22Rv1 (cell line): ENCODE results near the gene RASSF10.

ENCODE experiments used
- H3K27ac ChIP-seq: fragments of 450-650 bp; 2 replicates; pipeline ENCODE4 v1.5.1; 2017
- CTCF ChIP-seq: fragments of 450-650 bp; IDR thresholded peaks from 2 replicates; pipeline ENCODE4 v1.5.1; 2017; ENCODE audit warnings: mild to moderate bottlenecking
- ZFX ChIP-seq: fragments of 450-650 bp; IDR thresholded peaks from 2 replicates; pipeline ENCODE4 v1.6.1; 2017; ENCODE audit warnings: antibody characterized with exemption, borderline replicate concordance

The RASSF10 gene

DNA sequence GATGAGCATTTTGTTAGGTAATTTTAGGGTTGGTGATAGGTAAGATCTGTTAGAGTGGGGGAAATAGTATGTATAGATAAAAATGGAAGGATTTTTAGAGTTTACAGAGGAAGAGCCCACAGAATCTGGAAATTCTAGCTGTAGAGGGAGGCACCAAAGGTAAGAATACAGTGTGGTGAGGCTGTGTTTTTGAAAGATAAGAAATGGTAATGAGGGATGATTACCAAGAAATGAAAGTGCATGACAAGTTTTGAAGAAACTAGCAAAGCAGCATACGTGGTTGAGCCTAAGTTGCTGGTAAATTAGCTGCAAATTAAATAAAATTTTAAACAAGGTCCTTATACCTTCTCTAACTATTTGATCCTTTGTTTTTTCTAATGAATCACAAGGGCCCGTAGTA lies 14.6 kb upstream of the RASSF10 start:
- TF ChIP-seq ZFX (no peak), CTCF (no peak)
- no peak overlapping the region for H3K27ac ChIP-seq

DNA sequence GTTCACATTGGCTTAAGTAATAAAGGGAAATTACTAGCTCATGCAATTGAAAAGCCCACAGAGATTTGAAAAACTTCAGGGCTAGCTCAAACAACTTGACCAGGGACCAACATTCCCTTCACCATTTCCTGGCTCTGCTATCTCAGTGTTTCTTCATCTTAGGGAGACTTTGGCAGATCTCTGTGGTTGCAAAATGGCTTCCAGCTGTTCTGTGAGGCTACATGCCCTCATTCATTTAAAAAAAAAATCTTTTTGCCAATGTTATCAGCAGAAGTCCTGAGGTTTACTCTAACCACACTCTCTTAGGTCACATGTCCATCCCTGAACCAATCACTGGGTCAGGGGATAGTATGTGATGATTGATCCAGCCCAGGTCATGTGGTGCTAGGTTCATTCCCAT lies 13.9 kb upstream of the RASSF10 start:
- H3K27ac ChIP-seq = no peak overlapping the region
- TF ChIP-seq CTCF (no peak), ZFX (no peak)

- no peak overlapping the region for H3K27ac ChIP-seq
- TF ChIP-seq ZFX (no peak), CTCF (no peak)
Measured at GRCh38 chr11:12995823-12996222, 13.3 kb upstream of the RASSF10 start.

GRCh38 chr11:12997168-12997567 lies 11.9 kb upstream of the RASSF10 start:
- TF ChIP-seq CTCF = no peak
- no peak for TF ChIP-seq ZFX
- H3K27ac ChIP-seq = no peak overlapping the region

GRCh38 chr11:12998336-12998735 lies 10.8 kb upstream of the RASSF10 start:
- TF ChIP-seq ZFX (no peak), CTCF (no peak)
- no peak overlapping the region for H3K27ac ChIP-seq

DNA sequence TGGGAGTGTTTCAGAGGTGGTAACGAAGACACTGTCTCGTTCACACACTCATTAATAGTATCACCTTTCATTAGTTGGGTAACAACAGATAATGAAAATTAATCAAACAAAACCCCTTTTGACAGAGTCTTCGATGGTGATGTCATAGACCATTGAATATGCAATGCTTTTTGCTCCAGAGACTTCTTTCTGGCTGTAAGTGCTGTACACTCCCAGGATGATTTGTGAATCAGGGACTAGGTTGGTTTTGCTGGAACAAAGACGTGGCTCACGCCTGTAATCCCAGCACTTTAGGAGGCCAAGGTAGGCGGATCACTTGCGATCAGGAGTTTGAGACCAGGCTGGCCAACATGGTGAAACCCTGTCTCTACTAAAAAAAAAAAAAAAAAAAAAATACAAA lies 9.5 kb upstream of the RASSF10 start:
- no peak for TF ChIP-seq CTCF
- no peak for TF ChIP-seq ZFX
- H3K27ac ChIP-seq = no peak overlapping the region

DNA sequence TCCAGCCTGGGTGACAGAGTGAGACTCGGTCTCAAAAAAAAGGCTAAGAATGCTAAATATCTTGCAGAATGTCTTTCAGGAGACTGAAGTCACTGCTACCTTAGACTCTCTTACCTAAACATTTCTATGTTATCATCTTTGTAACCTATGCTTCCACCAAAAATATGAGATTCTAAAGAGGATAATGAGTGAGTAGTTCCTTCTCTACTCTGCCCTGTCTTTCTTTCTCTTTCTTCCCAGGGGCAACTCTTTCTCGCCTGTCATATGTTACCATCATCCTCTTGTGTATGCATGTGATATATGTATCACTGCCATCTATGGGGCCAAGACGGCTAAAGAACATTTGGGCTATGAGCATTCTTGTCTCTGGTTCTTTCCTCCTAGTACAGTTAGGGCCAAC lies 9.0 kb upstream of the RASSF10 start:
- no peak overlapping the region for H3K27ac ChIP-seq
- TF ChIP-seq CTCF (no peak), ZFX (no peak)
